GM19239 (cell line): ENCODE measurements around the gene TRAPPC8.
"Not testable (repeated sequence)": the region's sequence is repeated elsewhere in the genome, so short reads cannot be mapped to it uniquely, and the experiment has no call there.

ENCODE experiments used
- DNase-seq: peaks from one replicate; pipeline ENCODE4 v3.0.0; 2011; ENCODE audit warnings: low spot score; ENCODE audit not compliant: insufficient read length
- FAIRE-seq: peaks from 2 replicates; lab custom pipeline; 2011; peaks lifted over from hg19 to GRCh38; lab: Jason Lieb, UNC

The TRAPPC8 gene

DNA sequence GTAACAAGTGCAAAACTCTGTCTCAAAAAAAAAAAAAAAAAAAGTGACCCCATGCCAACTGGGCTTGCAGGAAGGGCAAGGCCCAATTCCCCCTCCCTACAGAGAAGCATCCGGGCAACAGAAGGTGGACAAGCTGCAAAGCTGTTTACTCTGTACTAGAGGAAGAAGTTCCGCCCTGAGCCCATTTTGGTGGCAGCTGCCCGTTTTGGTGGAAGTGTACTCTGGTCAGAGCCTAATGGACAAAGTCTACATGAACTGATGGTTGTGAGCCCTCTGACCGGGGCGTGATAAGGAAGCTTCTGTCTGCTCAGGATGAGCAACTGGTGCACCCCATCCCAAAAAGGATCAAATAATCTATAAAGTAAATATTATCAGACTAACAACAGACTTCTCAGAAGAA is 65.0 kb downstream of the TRAPPC8 start:
- FAIRE-seq (no peak), DNase-seq (no peak)

DNA sequence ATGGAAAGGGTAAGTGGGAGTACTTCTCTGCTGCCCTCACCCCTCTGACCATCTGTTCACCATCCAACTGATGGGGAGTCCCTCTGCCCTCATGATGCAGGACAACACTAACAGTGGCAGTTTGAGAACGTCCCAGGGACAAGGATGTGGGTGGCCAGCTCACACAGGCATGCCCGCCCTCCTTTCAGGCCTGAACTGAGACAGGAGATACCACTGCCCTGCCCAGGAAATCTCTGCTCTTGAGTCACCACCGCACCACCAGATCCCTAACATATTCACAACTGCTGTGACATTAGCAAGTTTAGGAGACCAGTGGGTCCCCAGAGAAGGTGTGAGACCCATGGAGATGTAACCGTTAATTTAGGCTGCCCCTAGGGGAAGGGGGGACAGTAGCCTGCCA is 66.2 kb downstream of the TRAPPC8 start:
- FAIRE-seq (no peak), DNase-seq (no peak)

DNA sequence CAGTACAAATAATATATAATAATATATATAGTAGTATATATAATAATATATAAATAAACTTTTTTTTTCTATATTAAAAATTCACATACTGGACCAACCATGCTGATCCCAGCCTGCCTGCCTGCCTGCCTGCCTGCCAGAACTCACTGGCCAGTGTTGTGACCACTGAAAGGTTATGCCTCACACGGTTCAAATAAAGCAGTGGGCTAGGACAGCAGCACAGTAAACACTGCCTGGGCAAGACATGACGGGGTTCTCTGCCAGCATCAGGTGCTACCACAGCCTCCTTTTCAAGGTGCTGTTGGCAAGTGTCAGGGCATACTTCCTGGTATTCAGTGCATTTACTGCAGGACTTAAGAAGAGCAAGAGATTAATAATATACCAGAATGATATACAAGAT is 67.6 kb downstream of the TRAPPC8 start:
- DNase-seq = no peak
- FAIRE-seq = no peak

DNA sequence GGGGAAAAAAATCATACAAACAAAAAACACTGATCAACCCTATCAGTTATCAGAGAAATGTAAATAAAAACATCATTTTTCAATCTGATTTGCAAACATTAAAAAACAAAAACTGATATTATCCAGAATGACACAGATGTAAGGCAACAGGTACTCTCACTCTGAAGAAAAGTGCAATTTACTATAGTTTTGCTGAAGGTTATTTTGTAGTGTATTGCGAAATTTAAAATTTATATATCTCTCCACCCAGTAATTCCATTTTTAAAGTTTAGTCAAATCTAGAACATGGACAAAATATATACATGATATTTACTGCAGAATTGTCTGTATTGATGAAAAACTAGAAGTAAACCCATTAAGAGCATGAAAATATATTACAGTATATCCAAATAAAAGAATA is 79.8 kb downstream of the TRAPPC8 start:
- no peak for DNase-seq
- FAIRE-seq = peak; percentile 68

DNA sequence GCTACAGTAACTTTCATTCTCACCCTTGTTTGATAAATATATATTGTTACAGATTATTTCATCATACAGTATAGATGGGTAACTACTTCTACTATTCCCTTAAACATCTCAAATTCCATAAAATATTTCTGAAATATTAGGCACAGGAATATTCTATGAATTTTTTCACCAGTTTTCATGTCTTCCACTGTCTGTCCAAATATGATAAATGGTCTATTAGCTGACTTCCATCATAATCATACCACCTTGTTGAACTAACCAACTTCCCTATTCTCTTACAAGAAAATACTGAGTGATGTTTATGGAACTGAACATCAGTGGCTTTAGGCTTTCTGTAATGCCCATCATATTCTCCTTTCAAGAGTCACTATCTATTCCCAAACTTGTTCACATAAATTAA is 82.4 kb downstream of the TRAPPC8 start:
- FAIRE-seq (no peak), DNase-seq (no peak)

DNA sequence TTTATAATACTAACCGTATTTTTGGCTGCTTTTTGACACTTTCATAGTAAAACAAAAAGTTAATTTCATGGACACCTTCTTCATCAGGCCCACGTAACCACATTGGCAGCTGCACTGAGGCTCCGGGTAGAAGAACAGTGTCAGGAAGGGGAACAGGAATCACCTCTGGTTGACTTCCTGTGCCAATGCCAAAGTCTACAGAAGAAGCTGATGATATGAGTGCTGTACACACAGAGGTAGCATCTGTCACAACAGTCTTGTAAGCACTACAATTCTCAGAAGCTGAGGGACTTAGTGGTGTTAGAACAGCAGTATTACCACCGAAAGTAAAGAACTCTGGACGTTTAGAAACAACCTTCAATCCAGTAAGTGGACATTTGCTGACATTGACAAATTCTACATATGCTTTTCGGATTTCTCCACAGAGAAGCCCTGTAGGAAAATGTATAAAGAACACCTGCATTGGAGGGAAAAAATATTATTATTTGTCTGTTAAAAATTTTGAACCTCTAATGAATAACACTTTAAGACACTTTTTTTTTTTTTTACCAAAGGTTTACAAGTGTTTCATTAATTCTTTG is 85.3 kb downstream of the TRAPPC8 start:
- FAIRE-seq (no peak), DNase-seq (no peak)

DNA sequence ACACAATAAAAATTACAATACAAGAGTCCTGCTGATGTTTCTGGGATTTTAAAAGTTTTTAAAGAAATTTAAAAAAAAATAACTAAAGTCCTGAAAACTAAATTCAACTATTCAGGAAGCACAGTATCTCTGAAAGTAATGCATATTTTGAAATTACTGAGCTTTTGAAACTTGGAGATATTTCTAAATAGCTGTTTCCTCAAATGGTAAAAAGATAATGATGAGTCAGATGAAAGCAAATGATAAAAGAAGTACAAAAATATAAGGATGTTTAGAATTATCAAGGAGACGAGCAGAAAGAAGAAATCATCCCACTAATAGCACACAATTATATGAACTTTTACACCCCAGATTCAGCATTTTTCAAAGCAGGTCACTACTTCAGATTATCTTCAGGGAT is 92.1 kb downstream of the TRAPPC8 start:
- DNase-seq = no peak
- FAIRE-seq = no peak

DNA sequence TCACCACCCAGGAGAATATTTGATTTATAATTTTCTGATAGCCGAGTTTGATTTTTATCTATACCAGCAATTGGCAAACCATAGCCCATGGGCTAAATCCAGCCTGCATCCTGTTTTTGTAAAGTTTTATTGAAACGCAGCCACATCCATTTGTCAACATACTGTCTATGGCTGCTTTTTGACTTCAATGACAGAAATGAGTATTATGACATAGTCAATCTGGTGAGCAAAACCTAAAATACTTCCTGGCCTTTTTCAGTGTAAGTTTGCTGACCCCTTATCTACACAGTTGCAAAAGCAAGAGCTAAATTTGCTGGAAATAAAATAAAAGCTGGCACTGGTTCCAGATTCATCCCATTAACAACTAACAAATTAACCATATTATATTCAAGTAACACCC is 102.4 kb downstream of the TRAPPC8 start:
- FAIRE-seq (no peak), DNase-seq (no peak)

DNA sequence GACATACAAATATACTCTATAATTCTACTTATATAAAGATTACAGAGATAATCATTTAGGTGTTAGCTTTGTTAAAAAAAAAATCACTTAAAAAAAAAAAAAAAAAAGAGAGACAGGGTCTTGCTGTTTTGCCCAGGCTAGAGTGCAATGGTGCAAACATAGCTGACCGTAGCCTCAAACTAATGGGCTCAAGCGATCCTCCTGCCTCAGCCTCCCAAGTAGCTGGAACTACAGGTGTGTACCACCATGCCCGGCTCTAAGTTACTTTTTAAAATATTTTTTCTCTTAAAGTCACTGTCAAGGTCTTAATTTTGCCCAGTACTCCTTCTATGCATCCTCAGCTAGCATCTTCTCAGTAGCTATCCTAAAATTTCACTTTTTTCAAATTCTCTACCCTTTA is 105.0 kb downstream of the TRAPPC8 start:
- DNase-seq (no peak), FAIRE-seq (no peak)

DNA sequence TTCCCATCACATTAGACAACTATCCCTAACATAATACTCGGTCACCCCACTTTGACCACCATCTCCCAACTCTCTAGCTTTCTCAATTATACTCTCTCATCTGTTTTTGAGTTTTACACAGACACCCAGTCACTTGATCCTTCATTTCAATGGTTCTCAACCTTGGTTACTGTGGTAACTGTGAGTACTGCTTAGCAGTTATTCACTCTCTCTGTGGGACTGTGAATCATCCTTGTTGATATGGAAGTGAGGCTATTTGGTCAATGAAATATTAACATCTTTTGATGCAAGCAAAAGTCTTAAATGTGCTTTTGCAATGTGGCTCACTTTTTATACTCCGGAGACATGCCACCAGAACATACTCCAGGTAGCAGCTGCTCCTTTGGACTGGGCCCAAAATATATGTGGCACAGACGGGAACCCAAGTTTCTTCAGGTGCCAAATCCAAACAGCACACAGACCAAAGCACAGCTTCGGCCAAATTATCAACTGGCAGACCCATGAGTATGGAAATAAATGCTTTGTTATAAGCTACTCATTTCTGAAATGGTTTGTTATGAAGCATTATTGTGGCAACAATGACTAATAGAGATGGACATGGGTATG is 107.3 kb downstream of the TRAPPC8 start:
- FAIRE-seq (no peak), DNase-seq (no peak)

DNA sequence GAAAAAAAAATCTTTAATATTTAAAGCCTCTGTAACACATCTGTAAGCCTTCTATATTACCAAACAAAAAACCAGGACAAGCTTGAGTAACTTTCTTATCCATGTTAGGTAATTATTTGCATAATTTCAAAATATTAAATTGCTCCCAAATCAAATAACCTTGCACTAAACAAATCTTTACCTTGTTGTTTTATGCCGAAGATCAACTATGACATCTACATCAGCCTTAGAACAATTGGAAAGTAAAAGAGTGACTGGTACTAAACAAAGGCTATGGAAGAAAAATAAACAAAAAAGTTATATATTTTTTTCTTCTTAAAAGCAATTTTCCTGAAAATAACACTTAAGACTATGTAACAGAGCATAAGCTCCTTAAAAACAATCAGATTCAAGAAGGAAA is 111.0 kb downstream of the TRAPPC8 start:
- FAIRE-seq (no peak), DNase-seq (no peak)

DNA sequence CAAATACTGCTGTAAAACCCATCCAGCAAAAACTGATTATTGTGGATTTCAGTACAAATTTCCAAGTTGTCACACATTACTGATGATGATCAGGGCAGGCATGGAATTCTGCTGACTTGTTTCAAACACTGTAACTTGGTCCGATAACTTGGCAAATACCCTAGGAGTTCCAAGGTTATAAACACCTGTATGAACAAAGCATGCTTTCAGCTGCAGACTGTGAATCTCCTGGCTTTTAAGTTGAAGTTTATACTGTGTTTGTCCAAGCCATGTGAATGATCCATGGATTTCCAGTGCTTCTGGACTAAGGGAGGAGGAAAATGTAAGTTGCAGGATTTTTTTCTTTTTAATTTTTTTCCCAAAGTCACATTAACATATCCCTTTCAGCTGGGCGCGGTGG is 112.2 kb downstream of the TRAPPC8 start:
- DNase-seq = no peak
- FAIRE-seq = no peak

DNA sequence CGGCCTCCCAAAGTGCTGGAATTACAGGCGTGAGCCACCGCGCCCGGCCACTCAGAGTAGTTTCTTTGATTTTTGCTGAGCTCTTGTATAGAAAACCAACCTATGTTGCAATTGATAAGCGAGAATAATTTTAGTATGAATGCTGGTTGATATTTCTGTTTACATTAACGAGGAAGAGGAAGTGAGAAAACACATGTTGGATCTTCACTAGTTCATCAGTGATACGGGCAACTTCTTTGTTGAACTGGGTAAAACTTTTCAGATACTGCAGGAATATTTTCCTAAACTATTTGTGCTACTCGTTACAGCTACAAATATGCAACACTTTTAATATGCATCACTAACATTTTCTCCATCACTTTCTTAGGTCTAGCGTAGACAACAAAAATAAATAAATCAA is 114.3 kb downstream of the TRAPPC8 start:
- FAIRE-seq = no peak

DNA sequence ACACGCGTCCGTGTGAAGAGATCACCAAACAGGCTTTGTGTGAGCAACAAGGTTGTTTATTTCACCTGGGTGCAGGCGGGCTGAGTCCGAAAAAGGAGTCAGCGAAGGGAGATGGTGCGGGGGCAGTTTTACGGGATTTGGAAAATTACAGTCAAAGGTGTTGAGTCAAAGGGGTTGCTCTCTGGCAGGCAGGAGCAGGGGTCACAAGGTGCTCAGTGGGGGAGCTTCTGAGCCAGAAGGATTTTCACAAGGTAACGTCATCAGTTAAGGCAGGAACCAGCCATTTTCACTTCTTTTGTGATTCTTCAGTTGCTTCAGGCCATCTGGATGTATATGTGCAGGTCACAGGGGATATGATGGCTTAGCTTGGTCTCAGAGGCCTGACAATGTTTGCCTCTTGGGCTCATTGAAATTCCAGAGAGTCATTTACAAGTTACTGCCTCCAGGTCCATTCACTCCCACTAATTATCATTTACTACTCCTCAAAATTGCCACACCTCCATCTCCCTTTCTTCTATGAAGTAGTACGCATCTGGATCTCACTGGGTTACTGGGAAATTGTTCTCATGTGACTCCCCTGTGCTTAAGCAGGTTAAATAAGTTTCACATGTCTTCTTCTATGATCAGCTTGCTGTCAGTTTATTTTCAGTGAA is 116.1 kb downstream of the TRAPPC8 start:
- not testable (repeated sequence) for DNase-seq, FAIRE-seq

More for the DNA sequence above, 114.3 kb downstream of the TRAPPC8 start:
- DNase-seq = no peak

DNA sequence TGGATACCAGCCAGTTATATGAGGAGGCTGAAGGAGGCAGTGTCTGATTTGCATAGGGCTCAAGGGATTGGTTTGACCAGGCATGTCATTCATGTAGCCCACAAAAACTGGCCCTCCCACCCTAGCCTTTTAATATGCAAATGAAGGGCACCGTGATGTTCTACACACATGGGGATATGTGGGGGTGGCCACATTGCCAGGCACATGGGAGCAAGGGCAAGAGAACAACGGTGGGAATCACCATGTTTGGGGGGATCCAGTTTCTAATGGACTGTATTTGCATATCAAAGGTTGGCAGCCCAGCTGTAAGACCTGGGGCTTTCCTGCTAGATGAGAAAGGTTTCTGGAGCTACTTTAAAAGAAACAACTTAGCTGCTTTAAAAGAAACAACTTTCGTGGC is 117.2 kb downstream of the TRAPPC8 start:
- DNase-seq (no peak), FAIRE-seq (no peak)

DNA sequence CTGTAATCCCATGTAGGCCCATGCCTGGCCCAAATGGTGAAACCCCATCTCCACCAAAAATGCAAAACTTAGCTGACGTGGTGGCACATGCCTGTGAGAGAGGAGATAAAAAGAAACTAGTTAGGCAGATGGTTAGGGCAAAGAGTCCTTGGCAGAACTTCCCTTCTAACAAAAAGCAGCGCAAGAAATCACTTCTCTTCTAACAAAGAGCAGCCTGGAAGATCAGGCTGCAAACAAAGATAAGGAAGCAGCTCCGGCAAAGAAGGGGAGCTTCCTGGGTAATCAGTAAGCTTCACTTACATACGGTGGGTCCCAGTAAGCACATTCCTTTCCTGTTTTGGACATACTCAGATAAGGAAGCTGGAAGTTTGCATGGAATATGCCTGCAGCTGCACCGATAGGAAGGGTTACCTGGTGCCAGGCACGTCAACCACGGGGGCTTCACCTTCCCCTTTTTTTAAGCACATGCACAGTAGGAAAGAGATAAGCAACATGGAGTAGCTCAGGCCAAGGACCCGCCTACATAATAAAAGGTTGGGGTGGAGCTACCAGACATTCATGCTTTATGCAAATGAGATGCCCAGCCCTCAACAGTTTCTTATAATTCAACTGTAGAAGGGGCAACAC is 121.3 kb downstream of the TRAPPC8 start:
- DNase-seq (no peak), FAIRE-seq (no peak)

DNA sequence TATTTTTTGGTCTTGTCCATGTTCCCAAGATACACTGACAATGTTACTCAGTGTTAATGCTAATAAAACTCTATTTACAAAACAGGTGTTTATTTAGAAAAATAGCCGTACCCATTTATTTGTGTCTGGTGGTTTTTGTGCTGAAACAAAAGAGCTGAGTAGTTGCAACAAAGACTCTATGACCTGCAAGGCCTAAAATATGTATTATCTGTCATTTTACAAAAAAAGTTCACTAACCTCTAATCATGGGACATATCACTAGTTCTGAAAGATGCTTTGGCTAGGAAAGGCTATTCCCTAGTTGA is 123.1 kb downstream of the TRAPPC8 start:
- FAIRE-seq = peak; percentile 21
- DNase-seq = no peak

DNA sequence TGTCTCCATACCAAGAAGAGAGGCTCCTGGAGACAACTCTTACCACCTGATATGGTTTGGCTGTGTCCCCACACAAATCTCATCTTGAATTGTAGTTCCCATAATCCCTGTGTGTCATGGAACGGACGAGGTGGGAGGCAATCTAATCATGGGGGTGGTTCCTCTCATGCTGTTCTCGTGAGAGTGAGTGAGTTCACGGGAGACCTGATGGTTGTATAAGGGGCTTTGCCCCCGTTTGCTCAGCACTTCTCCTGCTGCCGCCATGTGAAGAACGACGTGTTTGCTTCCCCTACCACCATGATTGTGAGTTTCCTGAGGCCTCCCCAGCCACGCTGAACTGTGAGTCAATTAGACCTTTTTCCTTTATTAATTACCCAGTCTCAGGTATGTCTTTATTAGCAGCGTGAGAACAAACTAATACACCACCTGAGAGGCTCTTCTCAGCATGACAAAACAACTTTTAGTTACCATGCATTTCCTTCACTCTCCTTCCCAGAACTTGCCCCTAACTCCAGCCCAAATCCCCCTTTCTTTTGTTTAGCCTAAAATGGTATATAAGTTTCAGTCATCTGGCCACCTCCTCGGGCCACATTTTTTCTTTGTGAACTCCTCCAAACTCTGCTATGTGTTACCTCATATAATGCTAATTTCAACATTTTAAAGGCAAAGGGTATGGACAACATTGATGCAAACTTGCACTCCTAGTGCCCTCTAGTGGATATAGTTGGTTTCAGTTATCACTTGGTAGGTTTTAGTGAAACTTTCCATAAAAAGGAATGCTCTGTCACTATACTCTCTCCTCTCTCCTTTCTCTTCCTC is 123.6 kb downstream of the TRAPPC8 start:
- FAIRE-seq (peak; percentile 95), DNase-seq (no peak)

DNA sequence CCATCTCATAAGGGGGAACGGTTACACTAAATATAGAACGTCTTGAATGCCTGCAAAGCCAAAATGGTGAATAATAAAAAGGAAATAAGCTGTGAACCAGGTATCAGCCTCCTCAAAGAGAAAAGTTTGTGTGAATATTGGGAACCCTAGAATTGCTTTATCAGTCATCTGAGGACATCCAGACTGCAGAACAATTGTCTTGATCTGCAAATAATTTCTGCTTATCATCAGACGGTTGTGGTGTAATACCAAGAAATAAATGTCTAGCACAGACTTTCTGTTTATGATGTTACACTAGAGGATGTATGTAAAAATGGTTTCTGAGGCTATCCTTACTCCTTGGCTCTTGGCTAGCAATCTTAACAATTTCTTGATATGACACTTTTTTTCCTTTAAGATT is 128.8 kb downstream of the TRAPPC8 start:
- FAIRE-seq (no peak), DNase-seq (no peak)

DNA sequence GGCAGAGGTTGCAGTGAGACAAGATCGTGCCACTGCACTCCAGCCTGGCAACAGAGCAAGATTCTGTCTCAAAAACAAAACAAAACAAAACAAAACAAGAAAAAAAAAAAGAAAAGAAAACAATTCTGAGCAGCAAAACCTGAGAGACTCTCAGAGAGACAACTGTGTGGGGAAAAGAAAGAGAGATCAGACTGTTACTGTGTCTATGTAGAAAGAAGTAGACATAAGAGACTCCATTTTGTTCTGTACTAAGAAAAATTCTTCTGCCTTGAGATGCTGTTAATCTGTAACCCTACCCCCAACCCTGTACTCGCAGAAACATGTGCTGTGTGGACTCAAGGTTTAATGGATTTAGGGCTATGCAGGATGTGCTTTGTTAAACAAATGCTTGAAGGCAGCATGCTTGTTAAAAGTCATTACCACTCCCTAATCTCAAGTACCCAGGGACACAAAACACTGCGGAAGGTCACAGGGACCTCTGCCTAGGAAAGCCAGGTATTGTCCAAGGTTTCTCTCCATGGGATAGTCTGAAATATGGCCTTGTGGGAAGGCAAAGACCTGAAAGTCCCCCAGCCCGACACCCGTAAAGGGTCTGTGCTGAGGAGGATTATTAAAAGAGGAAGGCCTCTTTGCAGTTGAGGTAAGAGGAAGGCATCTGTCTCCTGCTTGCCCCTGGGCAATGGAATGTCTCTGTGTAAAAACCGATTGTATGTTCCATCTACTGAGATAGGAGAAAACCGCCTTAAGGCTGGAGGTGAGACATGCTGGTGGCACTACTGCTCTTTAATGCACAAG is 132.4 kb downstream of the TRAPPC8 start:
- not testable (repeated sequence) for FAIRE-seq

More for the DNA sequence above, 132.4 kb downstream of the TRAPPC8 start:
- DNase-seq = not testable (repeated sequence)
